ENCODE data around the gene CDC73.
A peak's percentile ranks its signal among the peaks of the same experiment; 100 is the strongest.
"Not testable (repeated sequence)": the region's sequence is repeated elsewhere in the genome, so short reads cannot be mapped to it uniquely, and the experiment has no call there.

CDC73 gene

DNA sequence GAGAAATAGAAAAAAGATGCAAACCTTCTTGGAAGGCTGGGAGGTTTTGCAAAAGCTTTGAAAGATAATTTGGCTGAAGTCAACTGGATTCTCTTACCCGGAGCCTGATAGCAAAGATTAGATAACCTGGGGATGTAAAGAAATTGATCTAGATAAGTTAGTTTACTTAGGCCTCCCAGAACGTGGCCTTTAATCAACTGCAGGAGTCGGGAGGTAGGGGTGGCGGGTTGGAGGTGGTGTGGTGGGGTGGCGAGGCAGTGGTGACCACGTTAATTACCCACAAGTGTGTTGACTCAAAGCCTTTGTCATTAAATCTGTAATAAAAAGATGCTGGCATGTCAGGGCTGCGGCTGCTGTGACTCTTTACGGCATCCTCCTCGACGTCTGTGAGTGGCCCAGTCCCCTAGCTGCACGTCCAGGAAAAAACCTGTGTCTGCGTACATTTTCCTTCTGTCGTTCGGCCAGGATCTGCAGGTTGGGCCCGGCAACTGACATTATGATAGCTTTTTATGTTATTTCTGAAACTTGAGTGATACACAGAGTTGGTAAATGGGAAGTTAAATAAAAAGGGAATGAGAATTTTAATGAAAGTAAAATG lies 115.6 kb downstream of the CDC73 start:
- no peak for DNase-seq

GRCh38 chr1:193240609-193241008 lies 118.8 kb downstream of the CDC73 start:
- no peak for DNase-seq

- peak in 1 of 2 experiments; percentile 22 for DNase-seq
These were observed 119.4 kb downstream of the CDC73 start for GRCh38 chr1:193241132-193241827.

DNA sequence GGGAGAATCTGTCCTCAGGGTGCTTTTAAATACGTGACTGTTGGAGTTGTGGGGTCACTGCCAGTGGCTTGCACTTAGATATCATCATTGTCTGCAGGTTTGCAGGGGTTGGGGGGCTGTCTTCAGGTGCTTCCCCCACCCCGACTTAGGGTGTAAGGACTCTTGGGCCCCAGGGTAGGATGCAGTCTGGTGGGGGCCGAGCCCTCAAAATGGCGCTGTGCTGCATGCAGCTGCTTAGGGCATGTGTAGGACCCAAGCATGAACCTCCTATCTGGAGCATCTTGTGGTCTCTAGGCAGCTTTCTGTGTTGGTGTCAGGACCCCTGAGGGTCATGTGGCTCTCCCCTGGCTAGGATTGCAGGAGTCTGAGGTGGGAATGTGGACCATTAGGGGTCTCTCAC lies 120.2 kb downstream of the CDC73 start:
- DNase-seq = no peak

- DNase-seq = no peak
These were observed 127.4 kb downstream of the CDC73 start for GRCh38 chr1:193249187-193249586.

DNA sequence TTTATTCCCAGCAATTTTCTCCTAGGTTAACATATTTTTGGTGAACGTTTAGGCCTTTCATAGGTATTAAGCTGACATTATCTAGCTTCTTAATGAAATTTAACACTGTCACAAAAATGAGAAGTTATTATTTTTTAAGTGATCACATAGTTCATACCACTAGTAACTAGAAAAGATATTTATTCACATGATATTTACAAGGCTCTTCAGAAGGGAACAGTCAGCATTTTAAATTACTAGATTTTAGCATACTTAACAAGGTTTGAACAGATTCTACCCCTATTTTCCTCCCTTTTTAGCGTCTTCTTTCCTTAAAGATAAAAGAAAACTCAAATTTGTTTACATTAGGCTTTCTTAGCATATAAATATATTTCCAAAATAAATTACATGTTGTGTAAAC lies 130.1 kb downstream of the CDC73 start:
- no peak for DNase-seq

- DNase-seq = no peak
These were observed 134.2 kb downstream of the CDC73 start for GRCh38 chr1:193256019-193256418.

GRCh38 chr1:193259636-193260035 lies 137.8 kb downstream of the CDC73 start:
- no peak for DNase-seq

DNA sequence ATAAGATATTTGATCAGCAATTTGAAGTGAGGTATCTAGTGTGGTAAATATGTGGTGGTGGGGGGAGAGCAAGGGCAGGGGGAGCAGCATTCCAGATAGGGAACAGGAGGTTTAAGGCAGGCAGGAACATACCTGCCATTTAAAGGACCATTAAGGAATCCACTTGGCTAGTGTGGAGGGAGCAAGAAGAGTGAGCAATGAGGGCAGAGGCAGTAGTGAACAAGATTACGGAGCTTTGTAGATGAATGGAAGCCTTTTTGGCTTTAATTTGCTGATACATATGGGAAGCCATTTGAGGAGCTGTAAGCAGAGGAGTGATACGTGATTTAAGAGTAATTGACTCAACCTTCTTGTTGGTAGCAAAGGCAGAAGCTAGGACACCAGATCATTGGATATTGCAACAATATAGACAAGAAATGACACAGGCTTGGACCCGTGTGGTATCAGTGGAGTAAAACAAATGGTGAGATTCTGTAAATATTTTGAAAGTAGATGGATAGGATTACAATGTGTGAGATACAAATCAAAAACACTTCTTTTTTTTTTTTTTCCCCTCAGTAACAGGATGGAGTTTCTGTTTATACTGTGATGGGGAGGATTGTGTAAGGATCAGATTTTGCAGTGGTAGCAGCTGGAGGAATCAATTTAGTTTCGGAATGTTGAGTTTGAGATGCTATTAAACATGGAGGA lies 138.4 kb downstream of the CDC73 start:
- no peak for DNase-seq

DNA sequence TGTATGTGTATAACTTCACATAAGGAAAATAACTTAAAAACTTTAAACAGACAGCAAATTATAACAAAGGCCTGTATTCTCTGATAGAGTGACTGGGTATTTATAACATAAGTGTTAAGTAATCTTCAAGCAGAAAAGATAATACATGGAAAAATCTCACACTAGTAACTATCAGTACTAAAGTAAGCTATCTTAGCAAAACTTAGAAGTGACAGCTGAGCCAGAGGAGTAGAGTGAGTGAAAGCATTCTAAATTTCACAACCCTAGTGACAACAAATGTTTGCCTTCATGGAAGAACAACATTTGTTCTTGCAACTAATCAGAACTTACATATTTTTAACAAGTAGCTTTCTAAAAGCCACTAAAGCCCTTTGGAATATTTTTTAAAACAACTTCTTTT lies 139.1 kb downstream of the CDC73 start:
- DNase-seq = no peak

DNA sequence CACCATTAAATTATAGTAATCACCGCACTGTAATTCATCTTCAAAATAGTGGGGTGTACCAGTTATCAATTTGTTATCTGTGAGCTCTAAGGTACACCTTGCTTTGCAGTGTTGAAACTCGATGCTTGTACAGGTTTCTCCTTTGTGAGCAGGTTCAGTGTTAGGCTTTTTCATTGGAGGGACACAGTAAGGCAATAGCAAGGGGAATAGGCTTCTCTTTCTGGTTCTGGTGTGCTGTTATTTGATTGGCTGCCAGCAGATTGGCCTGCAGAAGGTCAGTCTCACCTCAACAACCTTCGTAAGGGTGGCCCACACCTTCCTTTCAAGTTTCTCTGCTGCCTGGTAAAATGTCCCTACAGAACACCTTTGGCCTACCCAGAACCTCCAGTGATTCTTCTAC lies 140.8 kb downstream of the CDC73 start:
- no peak for DNase-seq

DNA sequence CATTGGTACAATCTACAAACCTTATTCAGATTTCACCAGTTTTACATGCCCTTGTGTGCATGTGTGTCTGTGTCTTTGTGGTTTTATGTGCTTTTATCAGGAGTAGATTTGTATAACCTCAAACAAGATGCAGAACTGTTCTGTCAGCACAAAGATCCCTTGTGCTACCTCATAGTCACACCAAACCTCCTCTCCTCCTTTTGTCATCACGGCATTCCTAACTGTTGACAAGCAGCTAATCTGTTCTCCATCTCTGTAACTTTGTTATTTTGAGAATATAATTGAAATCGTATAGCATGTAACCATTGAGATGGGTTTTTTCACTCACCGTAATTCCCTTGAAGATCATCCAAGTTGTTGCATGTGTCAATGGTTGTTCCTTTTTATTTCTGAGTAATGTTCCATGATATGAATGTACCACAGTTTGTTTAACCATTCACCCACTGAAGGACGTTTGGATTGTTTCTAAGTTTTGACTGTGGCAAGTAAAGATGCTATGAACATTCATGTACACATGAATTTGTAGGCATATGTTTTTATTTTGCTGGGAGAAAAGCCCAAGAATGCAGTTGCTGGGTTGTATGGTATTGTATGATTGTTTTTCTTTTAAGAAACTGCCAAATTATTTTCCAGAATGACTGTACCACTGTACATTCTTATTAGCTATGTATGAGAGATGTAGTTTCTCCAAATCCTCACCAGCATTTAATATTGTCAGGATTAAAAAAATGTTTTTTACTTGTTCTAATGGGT lies 142.7 kb downstream of the CDC73 start:
- DNase-seq = no peak

DNA sequence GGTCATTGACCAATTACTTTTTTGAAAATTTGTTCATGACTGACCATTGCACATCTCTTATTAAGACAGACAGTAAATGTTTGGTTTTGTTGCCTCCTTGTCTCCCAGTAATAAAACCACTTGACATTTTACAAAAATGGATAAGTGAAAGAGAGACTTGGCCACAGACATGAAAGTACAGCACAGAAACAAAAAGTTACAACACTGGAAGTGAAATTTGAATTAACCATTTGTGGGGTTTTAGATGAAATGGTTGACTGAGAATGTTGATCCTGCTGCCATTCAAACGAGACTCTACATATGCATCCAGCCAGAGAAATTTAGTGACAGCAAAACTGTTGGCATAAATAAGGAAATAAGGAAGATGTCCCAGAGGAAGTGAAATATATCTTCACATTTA lies 143.9 kb downstream of the CDC73 start:
- no peak for DNase-seq

DNA sequence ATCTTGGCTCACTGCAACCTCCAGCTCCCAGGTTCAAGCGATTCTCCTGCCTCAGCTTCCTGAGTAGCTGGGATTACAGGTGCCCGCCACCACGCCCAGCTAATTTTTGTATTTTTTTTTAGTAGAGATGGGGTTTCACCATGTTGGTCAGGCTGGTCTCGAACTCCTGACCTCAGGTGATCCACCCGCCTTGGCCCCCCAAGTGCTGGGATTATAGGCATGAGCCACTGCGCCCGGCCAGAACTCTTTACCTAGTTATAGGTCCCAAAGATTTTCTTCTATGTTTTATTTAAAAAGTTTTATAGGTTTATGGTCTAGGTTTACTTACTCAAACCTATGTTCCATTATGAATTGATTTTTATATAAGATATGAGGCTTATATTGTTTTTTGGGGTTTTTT lies 145.0 kb downstream of the CDC73 start:
- DNase-seq = not testable (repeated sequence)

- DNase-seq = no peak
These were observed 149.2 kb downstream of the CDC73 start for GRCh38 chr1:193270996-193271395.

DNA sequence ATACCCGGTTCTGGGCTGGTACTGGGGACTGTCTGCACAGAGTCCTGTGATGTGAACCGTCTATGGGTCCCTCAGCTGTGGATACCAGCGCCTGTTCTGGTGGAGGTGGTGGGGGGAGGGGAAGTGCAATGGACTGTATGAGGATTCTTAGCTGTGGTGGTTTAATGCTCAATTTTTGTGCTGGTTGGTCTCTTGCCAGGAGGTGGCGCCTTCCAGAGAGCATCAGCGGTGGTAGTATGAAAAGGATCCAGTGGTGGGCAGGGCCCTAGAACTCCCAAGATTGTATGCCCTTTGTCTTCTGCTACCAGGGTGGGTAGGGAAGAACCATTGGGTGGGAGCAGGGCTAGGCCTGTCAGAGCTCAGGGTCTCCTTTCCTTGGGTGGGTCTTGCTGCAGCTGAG lies 153.9 kb downstream of the CDC73 start:
- DNase-seq = no peak

DNA sequence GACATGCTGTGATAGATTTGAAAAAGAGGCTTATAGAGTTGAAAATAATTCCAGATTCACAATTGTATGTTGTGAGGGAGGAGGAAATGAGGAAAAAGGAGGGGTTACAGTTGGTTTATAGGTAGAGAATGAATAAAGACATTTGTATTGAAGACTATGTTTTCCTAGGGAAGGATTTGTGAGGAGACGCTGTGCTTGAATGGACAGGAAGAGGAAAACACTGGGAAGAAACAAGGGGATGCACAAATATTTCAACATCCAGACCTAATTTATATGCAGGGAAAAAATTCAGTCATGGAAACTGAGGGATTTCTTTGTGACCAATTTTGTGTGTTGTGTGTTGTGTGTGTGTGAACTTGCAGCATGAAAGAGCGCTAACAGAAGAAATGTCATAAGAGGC lies 157.1 kb downstream of the CDC73 start:
- DNase-seq = no peak

GRCh38 chr1:193281894-193282293 lies 160.1 kb downstream of the CDC73 start:
- no peak for DNase-seq

DNA sequence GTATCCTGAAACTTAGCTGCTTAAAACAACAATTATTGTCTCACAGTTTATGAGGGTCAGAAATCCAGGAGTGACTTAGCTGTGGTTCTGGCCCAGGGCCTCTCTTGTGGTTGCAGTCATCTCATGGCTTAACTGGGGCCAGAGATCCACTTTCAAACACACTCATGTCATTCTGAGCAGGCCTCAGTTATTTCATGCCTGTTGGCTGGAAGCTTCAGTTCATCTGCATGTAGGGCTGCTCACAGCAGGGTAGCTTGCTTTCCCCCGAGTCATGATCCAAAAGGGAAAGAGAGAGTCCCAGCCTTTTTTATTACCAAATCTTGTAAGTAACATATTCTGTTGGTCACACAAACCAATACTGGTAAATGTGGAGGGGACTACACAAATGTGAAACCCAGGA lies 161.2 kb downstream of the CDC73 start:
- no peak for DNase-seq

- no peak for DNase-seq
These were observed 162.4 kb downstream of the CDC73 start for GRCh38 chr1:193284219-193284618.

DNA sequence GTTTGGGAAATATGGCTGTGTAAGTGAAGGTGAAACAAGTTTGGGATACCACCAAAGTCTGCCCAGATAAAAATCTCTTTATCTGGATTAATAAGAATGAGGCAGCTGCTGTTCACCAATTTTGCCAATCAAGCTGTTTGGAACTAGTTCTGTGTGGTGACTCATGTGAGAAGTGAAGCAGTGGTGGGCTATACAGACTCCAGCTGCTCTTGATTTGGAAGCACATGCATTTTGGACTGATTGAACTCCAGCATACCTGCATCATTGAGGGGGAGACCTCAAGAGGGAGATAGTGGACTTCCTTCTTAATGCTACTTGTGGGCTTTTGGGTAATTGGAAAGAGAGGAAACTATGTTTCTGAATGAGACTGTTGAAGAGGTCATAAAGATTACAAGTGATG lies 163.8 kb downstream of the CDC73 start:
- DNase-seq = no peak

GRCh38 chr1:193288548-193289080 lies 166.8 kb downstream of the CDC73 start:
- not testable (repeated sequence) for DNase-seq

- no peak for DNase-seq
These were observed 171.9 kb downstream of the CDC73 start for GRCh38 chr1:193293726-193294125.
